Lower leg skin (tissue), 3 donors: Measurements from ENCODE around the gene CHN2.

Experiments
- POLR2A ChIP-seq, 2 donors: fragments of 450-650 bp; IDR thresholded peaks; one replicate each; pipeline ENCODE4 v1.6.1; 2016 to 2017; ENCODE audit warnings: antibody characterized with exemption in 2 of 2, mild to moderate bottlenecking in 1 of 2, moderate library complexity in 1 of 2
- TF ChIP-seq, protein P1 (sequence below), 3 donors: fragments of 450-650 bp; IDR thresholded peaks; one replicate each; pipeline ENCODE4 v1.5.1; 2016; ENCODE audit warnings: antibody characterized with exemption in 3 of 3, mild to moderate bottlenecking in 3 of 3, moderate library complexity in 2 of 3

DNA sequence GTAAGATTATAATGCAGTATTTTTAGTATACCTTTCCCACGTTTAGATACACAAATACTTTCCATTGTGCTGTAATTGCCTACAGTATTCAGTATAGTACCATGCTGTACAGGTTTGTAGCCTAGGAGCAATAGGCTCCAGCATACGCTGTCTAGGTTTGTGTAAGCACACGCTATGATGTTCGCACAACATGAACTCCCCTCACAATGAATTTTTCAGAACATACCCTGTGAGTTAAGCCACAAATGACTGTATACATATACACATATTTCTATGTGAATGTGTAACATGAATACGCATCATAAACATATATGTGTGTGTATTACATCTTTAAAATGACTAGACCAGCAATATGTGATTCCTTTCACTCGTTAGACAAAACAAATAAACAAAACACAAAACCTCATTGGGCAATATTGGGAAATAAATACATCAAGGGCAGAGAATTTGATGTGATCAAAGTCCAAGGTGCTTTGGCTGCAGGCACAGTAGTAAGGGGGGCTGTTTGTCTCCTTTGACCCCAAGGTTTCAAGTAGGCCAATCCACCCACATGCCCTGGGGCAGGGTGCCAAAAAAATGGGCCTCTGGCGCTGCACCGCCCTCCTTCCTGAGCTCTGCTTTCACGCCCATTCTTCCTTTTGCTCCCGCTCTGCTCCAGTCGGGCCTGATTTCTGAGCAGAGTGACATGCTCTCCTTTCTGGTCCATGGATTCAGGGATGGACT is 33.9 kb downstream of the CHN2 start:
- TF ChIP-seq, protein P1, sequence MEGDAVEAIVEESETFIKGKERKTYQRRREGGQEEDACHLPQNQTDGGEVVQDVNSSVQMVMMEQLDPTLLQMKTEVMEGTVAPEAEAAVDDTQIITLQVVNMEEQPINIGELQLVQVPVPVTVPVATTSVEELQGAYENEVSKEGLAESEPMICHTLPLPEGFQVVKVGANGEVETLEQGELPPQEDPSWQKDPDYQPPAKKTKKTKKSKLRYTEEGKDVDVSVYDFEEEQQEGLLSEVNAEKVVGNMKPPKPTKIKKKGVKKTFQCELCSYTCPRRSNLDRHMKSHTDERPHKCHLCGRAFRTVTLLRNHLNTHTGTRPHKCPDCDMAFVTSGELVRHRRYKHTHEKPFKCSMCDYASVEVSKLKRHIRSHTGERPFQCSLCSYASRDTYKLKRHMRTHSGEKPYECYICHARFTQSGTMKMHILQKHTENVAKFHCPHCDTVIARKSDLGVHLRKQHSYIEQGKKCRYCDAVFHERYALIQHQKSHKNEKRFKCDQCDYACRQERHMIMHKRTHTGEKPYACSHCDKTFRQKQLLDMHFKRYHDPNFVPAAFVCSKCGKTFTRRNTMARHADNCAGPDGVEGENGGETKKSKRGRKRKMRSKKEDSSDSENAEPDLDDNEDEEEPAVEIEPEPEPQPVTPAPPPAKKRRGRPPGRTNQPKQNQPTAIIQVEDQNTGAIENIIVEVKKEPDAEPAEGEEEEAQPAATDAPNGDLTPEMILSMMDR (IDR thresholded peaks at IDR 0.05), result no peak
- TF ChIP-seq POLR2A (IDR thresholded peaks at IDR 0.05), result no peak
